Mucosa of rectum (tissue), 2 donors: ENCODE results near the gene NR6A1.
A peak's percentile ranks its signal among the peaks of the same experiment; 100 is the strongest.

Experiments used
- H3K27ac ChIP-seq, 2 donors: one replicate each; pipeline ENCODE4 v1.7.0; 2013; ENCODE audit warnings: inconsistent platforms in 2 of 2, low read depth in 2 of 2, low read length in 2 of 2
- H3K27me3 ChIP-seq, 2 donors: one replicate each; pipeline ENCODE4 v1.7.0; 2013; ENCODE audit warnings: low read length in 2 of 2; ENCODE audit not compliant: control insufficient read depth in 2 of 2, insufficient read depth in 2 of 2
- H3K36me3 ChIP-seq, 2 donors: one replicate each; pipeline ENCODE4 v1.7.0; 2013; ENCODE audit warnings: low read length in 2 of 2; ENCODE audit not compliant: control insufficient read depth in 2 of 2, insufficient read depth in 2 of 2
- H3K4me1 ChIP-seq, 2 donors: one replicate each; pipeline ENCODE4 v1.7.0; 2013; ENCODE audit warnings: low read length in 2 of 2, mild to moderate bottlenecking in 1 of 2; ENCODE audit not compliant: control insufficient read depth in 2 of 2, insufficient read depth in 2 of 2
- H3K4me3 ChIP-seq, 2 donors: one replicate each; pipeline ENCODE4 v1.7.0; 2013; ENCODE audit warnings: low read length in 2 of 2
- H3K9ac ChIP-seq, 2 donors: one replicate each; pipeline ENCODE4 v1.7.0; 2013; ENCODE audit warnings: low read length in 2 of 2, low read depth in 1 of 2, mild to moderate bottlenecking in 1 of 2
- H3K9me3 ChIP-seq, 2 donors: one replicate each; pipeline ENCODE4 v1.7.0; 2013; ENCODE audit warnings: low read length in 2 of 2; ENCODE audit not compliant: control insufficient read depth in 2 of 2
- donor health status: healthy.
- donor health status: Normal muscosa, but diverticular disease.

NR6A1 gene

GRCh38 chr9:124562328-124562727 lies 208.8 kb downstream of the NR6A1 start:
- Histone ChIP-seq H3K9ac (no peak overlapping the region), H3K27ac (no peak overlapping the region), H3K4me3 (no peak overlapping the region), H3K27me3 (no peaks in the 10 kb centered on the region), H3K9me3 (no peaks in the 10 kb centered on the region), H3K36me3 (no peaks in the 10 kb centered on the region), H3K4me1 (no peaks in the 10 kb centered on the region)

GRCh38 chr9:124559871-124560270 lies 211.2 kb downstream of the NR6A1 start:
- H3K27ac ChIP-seq = no peak overlapping the region
- H3K4me1 ChIP-seq = peaks cover 0 to 5% of the 10 kb centered on the region in 2 donors
- H3K9me3 ChIP-seq = no peaks in the 10 kb centered on the region
- H3K36me3 ChIP-seq = no peaks in the 10 kb centered on the region
- H3K9ac ChIP-seq = no peak overlapping the region
- no peak overlapping the region for H3K4me3 ChIP-seq
- H3K27me3 ChIP-seq = no peaks in the 10 kb centered on the region

- Histone ChIP-seq H3K27ac (no peak overlapping the region), H3K9ac (no peak overlapping the region), H3K4me3 (no peak overlapping the region), H3K36me3 (no peaks in the 10 kb centered on the region), H3K4me1 (peaks cover 0 to 10% of the 10 kb centered on the region in 2 donors), H3K9me3 (no peaks in the 10 kb centered on the region), H3K27me3 (no peaks in the 10 kb centered on the region)
These were observed 212.2 kb downstream of the NR6A1 start for GRCh38 chr9:124558777-124559470.

GRCh38 chr9:124557895-124558294 lies 213.2 kb downstream of the NR6A1 start:
- Histone ChIP-seq H3K36me3 (no peaks in the 10 kb centered on the region), H3K9me3 (no peaks in the 10 kb centered on the region), H3K27ac (no peak overlapping the region), H3K27me3 (no peaks in the 10 kb centered on the region), H3K4me3 (no peak overlapping the region), H3K9ac (no peak overlapping the region), H3K4me1 (peaks cover 0 to 11% of the 10 kb centered on the region in 2 donors)

GRCh38 chr9:124555043-124555442 lies 216.1 kb downstream of the NR6A1 start:
- Histone ChIP-seq H3K9me3 (no peaks in the 10 kb centered on the region), H3K4me3 (peak overlapping the region in 1 of 2 donors; percentile 1), H3K27ac (peak overlapping the region; percentile 61 to 65), H3K4me1 (peaks cover 0 to 18% of the 10 kb centered on the region in 2 donors), H3K9ac (peak overlapping the region in 1 of 2 donors; percentile 8), H3K27me3 (no peaks in the 10 kb centered on the region), H3K36me3 (no peaks in the 10 kb centered on the region)

- no peaks in the 10 kb centered on the region for H3K9me3 ChIP-seq
- H3K27me3 ChIP-seq = no peaks in the 10 kb centered on the region
- no peaks in the 10 kb centered on the region for H3K36me3 ChIP-seq
- no peak overlapping the region for H3K27ac ChIP-seq
- no peak overlapping the region for H3K9ac ChIP-seq
- H3K4me3 ChIP-seq = no peak overlapping the region
- peaks cover 0 to 18% of the 10 kb centered on the region in 2 donors for H3K4me1 ChIP-seq
These were observed 217.4 kb downstream of the NR6A1 start for GRCh38 chr9:124553738-124554137.

GRCh38 chr9:124552273-124552605 lies 218.9 kb downstream of the NR6A1 start:
- peaks cover 0 to 18% of the 10 kb centered on the region in 2 donors for H3K4me1 ChIP-seq
- no peak overlapping the region for H3K4me3 ChIP-seq
- H3K27ac ChIP-seq = no peak overlapping the region
- H3K9ac ChIP-seq = no peak overlapping the region
- no peaks in the 10 kb centered on the region for H3K27me3 ChIP-seq
- no peaks in the 10 kb centered on the region for H3K9me3 ChIP-seq
- no peaks in the 10 kb centered on the region for H3K36me3 ChIP-seq

- Histone ChIP-seq H3K27ac (no peak overlapping the region), H3K4me3 (no peak overlapping the region), H3K9me3 (no peaks in the 10 kb centered on the region), H3K9ac (no peak overlapping the region), H3K4me1 (peaks cover 0 to 18% of the 10 kb centered on the region in 2 donors), H3K36me3 (no peaks in the 10 kb centered on the region), H3K27me3 (no peaks in the 10 kb centered on the region)
These were observed 219.4 kb downstream of the NR6A1 start for GRCh38 chr9:124551472-124552272.

- Histone ChIP-seq H3K36me3 (no peaks in the 10 kb centered on the region), H3K9ac (no peak overlapping the region), H3K9me3 (no peaks in the 10 kb centered on the region), H3K4me1 (peaks cover 0 to 14% of the 10 kb centered on the region in 2 donors), H3K4me3 (no peak overlapping the region), H3K27me3 (no peaks in the 10 kb centered on the region), H3K27ac (no peak overlapping the region)
These were observed 221.0 kb downstream of the NR6A1 start for GRCh38 chr9:124550072-124550471.

- Histone ChIP-seq H3K27me3 (no peaks in the 10 kb centered on the region), H3K4me3 (no peak overlapping the region), H3K9me3 (no peaks in the 10 kb centered on the region), H3K9ac (no peak overlapping the region), H3K27ac (no peak overlapping the region), H3K36me3 (no peaks in the 10 kb centered on the region), H3K4me1 (peaks cover 0 to 8% of the 10 kb centered on the region in 2 donors)
These were observed 222.1 kb downstream of the NR6A1 start for GRCh38 chr9:124549016-124549415.
